Activated CD8-positive, alpha-beta memory T cell treated with anti-CD3 and anti-CD28 coated beads, Interleukin-2, amount 50 U/mL, for 1 hour (primary cell): Measurements from ENCODE around the gene OR4K14.
"Not testable (repeated sequence)": the region's sequence is repeated elsewhere in the genome, so short reads cannot be mapped to it uniquely, and the experiment has no call there.

Source experiments
- DNase-seq: peaks from one replicate; pipeline ENCODE4 v3.0.0-alpha.2; 2020; ENCODE audit errors: extremely low read depth

OR4K14 gene, protein sequence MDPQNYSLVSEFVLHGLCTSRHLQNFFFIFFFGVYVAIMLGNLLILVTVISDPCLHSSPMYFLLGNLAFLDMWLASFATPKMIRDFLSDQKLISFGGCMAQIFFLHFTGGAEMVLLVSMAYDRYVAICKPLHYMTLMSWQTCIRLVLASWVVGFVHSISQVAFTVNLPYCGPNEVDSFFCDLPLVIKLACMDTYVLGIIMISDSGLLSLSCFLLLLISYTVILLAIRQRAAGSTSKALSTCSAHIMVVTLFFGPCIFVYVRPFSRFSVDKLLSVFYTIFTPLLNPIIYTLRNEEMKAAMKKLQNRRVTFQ

DNA sequence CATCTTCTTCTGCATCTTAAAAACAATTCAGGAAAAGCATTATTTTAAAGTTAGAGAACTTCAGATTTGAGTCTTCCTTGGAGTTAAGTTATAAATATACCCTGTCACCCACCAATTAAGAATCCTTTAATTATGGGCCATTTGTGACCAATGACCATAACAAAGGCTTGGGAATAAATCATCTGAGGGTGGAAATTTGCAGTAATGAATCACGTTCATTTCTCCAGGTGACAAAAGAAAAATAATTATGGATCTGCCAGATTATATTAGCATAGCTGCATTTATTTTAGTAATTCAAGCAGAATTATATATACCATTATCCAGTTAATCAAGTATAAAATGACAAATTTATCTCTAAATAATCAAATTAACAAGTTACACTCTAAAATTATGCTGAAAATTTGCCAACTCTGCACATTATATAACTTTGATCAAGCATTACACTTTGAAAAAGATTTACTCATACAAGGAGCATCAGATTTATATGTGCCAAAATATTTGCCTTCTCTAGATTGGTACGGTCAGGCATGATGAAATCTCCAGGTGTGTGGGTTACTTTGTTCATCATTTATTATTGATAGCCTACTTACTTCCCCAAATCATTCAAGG lies at the start of gene OR4K14:
OR4K14 (minus strand) TSS at position 51 of the 609 bp plus-strand sequence. CDS start 4,114 bp downstream, outside the sequence.
- DNase-seq, result no peak

DNA sequence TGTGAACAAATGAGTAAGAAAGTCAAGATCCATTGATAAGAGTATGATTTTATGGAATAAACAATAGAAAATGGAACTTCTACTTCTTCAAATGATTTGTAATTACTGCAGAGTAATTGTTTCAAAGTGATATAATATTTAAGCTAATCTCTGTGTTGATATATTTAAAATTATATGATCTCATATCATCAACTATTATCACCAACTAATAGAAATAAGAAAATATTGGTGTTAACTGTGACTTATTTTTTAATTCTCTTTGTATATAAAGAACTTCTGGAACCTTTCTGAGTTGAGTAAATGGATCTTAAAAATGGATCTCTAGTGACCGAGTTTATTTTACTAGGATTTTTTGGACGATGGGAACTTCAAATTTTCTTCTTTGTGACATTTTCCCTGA lies 40.6 kb upstream of the OR4K14 start, which contains the start of gene OR4L1:
OR4L1 (plus strand) TSS at position 301 of the 400 bp plus-strand sequence; CDS start at position 301, 0 bp downstream.
- DNase-seq, result no peak

DNA sequence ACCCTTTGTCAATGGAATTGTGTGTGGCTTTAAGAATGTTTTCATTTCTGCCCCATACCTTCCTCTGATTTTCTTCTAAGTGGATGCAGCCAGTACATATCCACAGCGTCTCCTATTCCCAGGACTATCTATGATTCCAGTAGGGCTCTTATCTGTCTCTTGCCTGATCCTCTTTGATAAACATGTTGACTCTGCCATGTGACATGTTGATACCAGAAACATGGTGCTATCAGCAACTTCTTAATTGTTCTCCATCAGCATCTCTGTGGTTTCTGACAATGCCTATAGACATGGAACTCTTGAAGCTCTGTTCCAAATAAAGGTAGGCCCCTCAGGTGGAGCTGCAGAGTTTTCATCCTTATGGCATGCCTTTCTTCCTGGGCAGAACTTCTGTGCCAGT lies 29.1 kb upstream of the OR4K14 start:
- DNase-seq, result no peak

DNA sequence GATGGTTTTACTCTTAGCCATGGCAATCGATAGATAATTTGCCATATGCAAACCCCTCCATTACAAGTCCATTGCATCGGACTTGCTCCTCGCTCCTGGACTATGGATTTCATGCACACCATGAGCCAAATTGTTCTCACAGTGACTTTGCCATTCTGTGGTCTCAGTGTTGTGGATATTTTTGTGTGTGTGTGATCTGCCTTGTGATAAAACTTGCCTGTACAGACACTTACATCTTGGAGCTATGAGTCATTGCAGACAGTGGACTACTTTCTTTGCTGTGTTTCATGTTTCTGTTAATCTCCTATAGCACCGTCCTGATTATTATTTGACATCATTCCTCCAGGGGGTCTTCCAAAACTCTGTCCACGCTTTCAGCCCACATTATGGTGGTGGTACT lies 25.1 kb upstream of the OR4K14 start:
- no peak for DNase-seq

DNA sequence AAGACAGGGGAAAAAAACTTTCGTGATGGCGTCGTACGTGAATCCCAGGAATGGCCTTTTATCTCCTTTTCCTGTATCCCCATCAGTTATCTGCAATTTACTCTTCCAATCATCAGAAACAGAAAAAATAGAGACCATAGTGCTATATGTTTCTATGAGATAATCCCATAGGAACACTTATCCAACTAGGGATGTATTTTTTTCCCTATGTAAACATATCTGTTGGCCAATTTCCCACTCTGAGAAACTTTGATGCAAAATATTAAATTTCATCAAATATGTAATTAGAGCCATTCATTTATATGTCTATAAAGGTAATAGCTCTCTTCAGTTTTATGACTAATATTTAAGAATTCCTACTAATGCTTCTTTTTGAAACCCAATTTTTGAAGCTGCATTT lies 16.8 kb upstream of the OR4K14 start, which contains the start of gene OR4K13:
OR4K13 (minus strand) TSS at position 101 of the 400 bp plus-strand sequence. CDS start 1,280 bp downstream, outside the sequence.
- DNase-seq, result no peak

DNA sequence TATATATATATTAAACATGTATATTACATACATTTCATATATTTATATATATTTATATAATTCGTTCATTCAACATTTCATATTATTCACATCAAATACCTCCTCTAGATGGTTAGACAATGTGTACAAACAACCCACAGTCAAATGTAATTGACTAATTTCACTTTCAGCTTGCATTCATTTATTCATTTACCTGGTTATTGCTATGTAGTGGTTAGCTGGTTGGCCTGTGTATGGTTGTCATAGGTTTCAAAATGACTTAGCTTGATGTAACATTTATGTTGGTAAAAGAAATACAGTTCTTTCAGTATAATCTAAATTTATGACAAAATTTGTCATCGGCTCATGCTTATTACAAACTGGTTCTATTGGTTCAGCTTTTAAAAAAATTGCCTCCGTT lies 16.3 kb upstream of the OR4K14 start:
- DNase-seq, result no peak

DNA sequence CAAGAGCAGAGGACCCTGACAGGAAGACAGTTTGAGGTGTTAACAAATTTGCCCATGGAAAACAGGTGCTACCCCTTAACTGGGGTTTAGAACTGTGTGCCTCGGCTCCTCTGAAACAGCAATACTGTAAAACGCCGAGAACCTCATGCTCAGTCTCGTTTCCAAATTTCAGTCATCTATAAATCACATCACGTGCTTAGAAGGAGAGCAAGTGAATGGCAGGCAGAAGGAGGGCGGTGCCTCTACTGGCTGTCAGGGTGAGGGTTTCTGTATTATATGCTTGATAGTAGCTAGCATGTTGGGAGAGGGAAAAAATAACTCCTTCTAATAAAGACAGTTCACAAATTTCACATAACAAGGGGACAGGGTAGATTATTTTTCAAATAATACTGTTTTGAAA lies 12.0 kb upstream of the OR4K14 start:
- DNase-seq, result no peak

DNA sequence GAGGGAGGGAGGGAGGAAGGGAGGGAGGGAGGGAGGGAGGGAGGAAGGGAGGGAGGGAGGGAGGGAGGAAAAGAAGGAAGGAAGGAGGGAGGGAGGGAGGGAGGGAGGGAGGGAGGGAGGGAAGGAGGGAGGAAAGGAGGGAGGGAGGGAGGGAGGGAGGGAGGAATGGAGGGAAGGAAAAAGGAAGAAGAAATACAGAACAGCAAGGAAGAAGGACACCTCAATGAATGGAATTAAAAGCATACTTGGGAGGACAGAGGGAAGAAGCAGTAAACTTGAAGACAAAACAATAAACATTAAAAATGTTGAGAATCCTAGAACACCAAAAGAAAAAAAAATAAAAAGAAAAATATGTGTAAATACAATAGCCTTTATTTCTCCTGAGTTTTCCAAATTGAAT lies 11.0 kb downstream of the OR4K14 start:
- no peak for DNase-seq

DNA sequence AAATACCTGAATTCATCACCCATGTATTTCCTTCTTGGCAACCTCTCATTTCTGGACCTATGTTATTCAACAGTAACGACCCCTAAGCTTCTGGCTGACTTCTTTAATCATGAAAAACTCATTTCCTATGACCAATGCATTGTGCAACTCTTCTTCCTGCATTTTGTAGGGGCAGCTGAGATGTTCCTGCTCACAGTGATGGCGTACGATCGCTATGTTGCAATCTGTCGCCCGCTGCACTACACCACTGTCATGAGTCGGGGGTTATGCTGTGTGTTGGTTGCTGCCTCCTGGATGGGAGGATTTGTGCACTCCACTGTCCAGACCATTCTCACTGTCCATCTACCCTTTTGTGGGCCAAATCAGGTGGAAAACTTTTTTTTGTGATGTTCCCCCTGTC lies 16.8 kb downstream of the OR4K14 start:
- DNase-seq, result no peak

DNA sequence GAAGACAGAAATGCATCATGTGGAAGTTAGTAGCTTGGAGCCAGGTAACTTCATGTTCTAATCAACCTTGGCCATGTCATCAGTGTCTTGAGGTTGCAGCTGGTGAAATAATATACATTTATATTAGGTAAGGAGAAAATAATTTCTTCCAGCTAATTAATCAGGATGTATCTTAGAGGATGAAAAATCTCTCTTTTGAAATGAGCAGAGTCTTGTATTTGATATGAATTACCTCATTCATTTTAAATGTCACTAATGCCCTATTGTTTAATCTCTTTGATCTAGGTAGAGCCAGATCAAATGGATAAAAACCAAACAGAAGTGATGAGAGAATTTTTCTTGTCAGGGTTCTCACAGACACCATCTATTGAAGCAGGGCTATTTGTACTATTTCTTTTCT lies 17.2 kb downstream of the OR4K14 start, which contains the start of gene OR4Q2:
OR4Q2 (plus strand) TSS at position 301 of the 400 bp plus-strand sequence.
- no peak for DNase-seq

DNA sequence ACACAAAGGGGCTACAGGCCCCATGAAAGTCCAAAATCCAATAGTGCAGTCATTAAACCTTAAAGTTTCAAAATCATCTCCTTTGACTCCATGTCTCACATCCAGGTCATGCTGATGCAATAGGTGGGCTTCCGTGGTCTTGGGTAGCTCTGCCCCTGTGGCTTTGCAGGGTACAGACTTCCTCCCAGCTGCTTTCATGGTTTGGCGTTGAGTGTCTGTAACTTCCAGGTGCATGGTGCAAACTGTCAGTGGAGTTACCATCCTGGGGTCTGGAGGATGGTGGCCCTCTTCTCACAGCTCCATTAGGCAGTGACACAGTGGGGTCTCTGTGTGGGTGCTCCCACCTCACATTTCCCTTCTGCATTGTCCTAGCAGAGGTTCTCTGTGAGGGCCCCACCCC lies 25.7 kb downstream of the OR4K14 start:
- no peak for DNase-seq

DNA sequence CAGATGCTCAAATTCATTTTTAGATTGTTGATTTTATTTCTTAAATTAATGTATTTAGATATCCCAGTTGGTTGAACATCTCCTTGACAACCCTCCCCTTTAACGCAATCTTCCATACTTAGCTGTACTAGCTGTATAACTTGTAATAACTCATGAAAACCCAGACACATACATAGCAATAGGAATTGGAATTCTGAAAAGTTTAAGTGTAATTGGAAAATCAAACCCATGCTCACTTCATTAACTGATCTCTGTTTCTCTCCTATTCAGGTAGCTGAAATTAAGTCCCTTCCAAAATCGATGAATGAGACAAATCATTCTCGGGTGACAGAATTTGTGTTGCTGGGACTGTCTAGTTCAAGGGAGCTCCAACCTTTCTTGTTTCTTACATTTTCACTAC lies 43.8 kb downstream of the OR4K14 start, which contains the start of gene OR4K15:
OR4K15 (plus strand) TSS at position 301 of the 400 bp plus-strand sequence; CDS start at position 301, 0 bp downstream.
- no peak for DNase-seq

DNA sequence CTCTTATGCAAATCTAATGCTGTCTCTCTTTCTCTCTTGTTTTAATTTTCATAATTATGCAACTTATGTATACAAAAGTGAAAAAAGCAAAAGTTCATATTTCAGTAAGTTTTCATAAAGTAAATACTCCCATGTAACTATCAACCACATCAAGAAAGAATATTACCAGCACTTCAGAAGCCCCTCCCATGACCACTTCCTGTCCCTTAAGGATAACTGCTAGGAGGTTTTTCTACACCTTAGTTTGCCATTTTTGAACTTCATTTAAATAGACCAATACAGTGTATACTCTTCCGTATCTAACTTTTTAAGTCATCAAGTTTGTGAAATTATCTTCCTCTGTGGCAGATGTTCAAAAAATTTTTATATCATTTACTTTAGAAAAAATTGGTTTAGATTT lies 44.3 kb downstream of the OR4K14 start:
- no peak for DNase-seq

DNA sequence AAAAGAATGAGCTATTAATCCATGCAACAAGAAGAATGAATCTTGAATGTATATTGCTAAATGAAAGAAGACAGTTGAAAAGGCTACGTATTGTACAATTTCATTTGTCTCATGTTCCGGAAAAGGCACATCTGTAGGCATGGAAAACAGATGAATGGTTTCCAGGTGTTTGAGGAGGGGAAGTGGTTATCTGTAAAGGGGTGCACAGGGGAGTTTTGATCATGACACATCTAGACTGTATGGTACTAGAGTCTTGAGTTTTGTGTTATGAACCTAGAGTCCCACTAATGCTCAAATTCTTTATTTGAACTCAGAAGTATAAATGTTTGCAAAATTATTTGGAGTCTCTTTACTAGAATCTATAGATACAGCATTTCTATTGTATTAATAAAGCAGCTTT lies 49.4 kb downstream of the OR4K14 start:
- not testable (repeated sequence) for DNase-seq
